CD4-positive, alpha-beta T cell treated with Interferon gamma for 1 hour (primary cell): Measurements from ENCODE around the gene CCDC185.
A peak's percentile ranks its signal among the peaks of the same experiment; 100 is the strongest.

ENCODE experiments used
- DNase-seq: peaks from one replicate; pipeline ENCODE4 v3.0.0-alpha.2; 2020

The CCDC185 gene

GRCh38 chr1:223393275-223394214 lies at the start of gene CCDC185:
CCDC185 (plus strand) TSS chr1:223393415; CDS start chr1:223393476, 61 bp downstream.
- no peak for DNase-seq

- no peak for DNase-seq
Measured at GRCh38 chr1:223343692-223344091, 49.5 kb upstream of the CCDC185 start.

GRCh38 chr1:223344491-223344890 lies 48.7 kb upstream of the CCDC185 start:
- DNase-seq = no peak

GRCh38 chr1:223345720-223346119 lies 47.5 kb upstream of the CCDC185 start:
- DNase-seq = no peak

- no peak for DNase-seq
Measured at GRCh38 chr1:223346311-223346710, 46.9 kb upstream of the CCDC185 start.

GRCh38 chr1:223347583-223347982 lies 45.6 kb upstream of the CCDC185 start:
- no peak for DNase-seq

GRCh38 chr1:223348439-223348838 lies 44.8 kb upstream of the CCDC185 start:
- DNase-seq = no peak

- no peak for DNase-seq
Measured at GRCh38 chr1:223349241-223349640, 44.0 kb upstream of the CCDC185 start.

- no peak for DNase-seq
Measured at GRCh38 chr1:223350361-223350908, 42.8 kb upstream of the CCDC185 start.

GRCh38 chr1:223352944-223353343 lies 40.3 kb upstream of the CCDC185 start:
- no peak for DNase-seq

- DNase-seq = no peak
Measured at GRCh38 chr1:223353939-223354338, 39.3 kb upstream of the CCDC185 start.

GRCh38 chr1:223355699-223356098 lies 37.5 kb upstream of the CCDC185 start:
- DNase-seq = no peak

GRCh38 chr1:223358826-223359225 lies 34.4 kb upstream of the CCDC185 start:
- no peak for DNase-seq

GRCh38 chr1:223363057-223363855 lies 30.0 kb upstream of the CCDC185 start:
- DNase-seq = no peak

GRCh38 chr1:223363856-223364684 lies 29.1 kb upstream of the CCDC185 start, which contains the start of gene SUSD4:
SUSD4 (minus strand) TSS chr1:223364176; CDS start chr1:223363425, 751 bp downstream.
- DNase-seq = peak; percentile 65

GRCh38 chr1:223364685-223365382 lies 28.4 kb upstream of the CCDC185 start:
- no peak for DNase-seq

- no peak for DNase-seq
Measured at GRCh38 chr1:223374064-223374610, 19.1 kb upstream of the CCDC185 start.

- no peak for DNase-seq
Measured at GRCh38 chr1:223378754-223379153, 14.5 kb upstream of the CCDC185 start.

GRCh38 chr1:223386013-223386412 lies 7.2 kb upstream of the CCDC185 start:
- no peak for DNase-seq

GRCh38 chr1:223390618-223391017 lies 2.6 kb upstream of the CCDC185 start:
- DNase-seq = no peak

GRCh38 chr1:223394242-223394641 lies 1.0 kb downstream of the CCDC185 start:
- DNase-seq = no peak
